GM21723 (cell line): ENCODE results near the gene BICDL2.
A peak's percentile ranks its signal among the peaks of the same experiment; 100 is the strongest.

Experiments used
- ATAC-seq: cut with Tn5 transposase; IDR thresholded peaks from one replicate; pipeline ENCODE4 v1.9.1; 2021; ENCODE audit warnings: mild to moderate bottlenecking, moderate library complexity; ENCODE audit not compliant: unreplicated experiment

Gene BICDL2

GRCh38 chr16:3013491-3013951 is 23.2 kb downstream of the BICDL2 start:
- no peak for ATAC-seq

GRCh38 chr16:3012828-3013420 is 23.8 kb downstream of the BICDL2 start, which contains the start of gene CLDN9:
Gene CLDN9, plus strand, starts transcription at chr16:3012923. Its CDS starts 440 bp downstream, at chr16:3013363.
- no peak for ATAC-seq

- ATAC-seq: no peak
Observed at GRCh38 chr16:3012246-3012645, 24.5 kb downstream of the BICDL2 start.

- ATAC-seq: no peak
Observed at GRCh38 chr16:3010510-3010909, 26.2 kb downstream of the BICDL2 start.

GRCh38 chr16:3009568-3010390 is 27.0 kb downstream of the BICDL2 start:
- ATAC-seq: no peak

- no peak for ATAC-seq
Observed at GRCh38 chr16:3008690-3009037, 28.1 kb downstream of the BICDL2 start.

- ATAC-seq: no peak
Observed at GRCh38 chr16:3007957-3008689, 28.6 kb downstream of the BICDL2 start.

- no peak for ATAC-seq
Observed at GRCh38 chr16:3007059-3007956, 29.4 kb downstream of the BICDL2 start.

GRCh38 chr16:3004781-3005284 is 31.9 kb downstream of the BICDL2 start:
- no peak for ATAC-seq

- no peak for ATAC-seq
Observed at GRCh38 chr16:3004319-3004718, 32.4 kb downstream of the BICDL2 start.

- peak; percentile 96 for ATAC-seq
Observed at GRCh38 chr16:3003582-3004270, 33.0 kb downstream of the BICDL2 start.

- ATAC-seq: no peak
Observed at GRCh38 chr16:3001316-3001715, 35.4 kb downstream of the BICDL2 start.

GRCh38 chr16:3000540-3000939 is 36.2 kb downstream of the BICDL2 start:
- no peak for ATAC-seq

- no peak for ATAC-seq
Observed at GRCh38 chr16:2999929-3000328, 36.8 kb downstream of the BICDL2 start.

GRCh38 chr16:2996298-2996697 is 40.4 kb downstream of the BICDL2 start:
- ATAC-seq: no peak

- ATAC-seq: no peak
Observed at GRCh38 chr16:2992383-2993081, 44.2 kb downstream of the BICDL2 start.

- no peak for ATAC-seq
Observed at GRCh38 chr16:2991566-2992261, 45.0 kb downstream of the BICDL2 start.

GRCh38 chr16:2990891-2991290 is 45.9 kb downstream of the BICDL2 start:
- ATAC-seq: no peak
